Stimulated activated CD8-positive, alpha-beta memory T cell treated with anti-CD3 and anti-CD28 coated beads, Interleukin-15, amount 100 ng/mL, for 48 hours (primary cell): Measurements from ENCODE around the gene ELK3.
A peak's percentile ranks its signal among the peaks of the same experiment; 100 is the strongest.

Source experiments
- DNase-seq, 2 donors: peaks; one replicate each; pipeline ENCODE4 v3.0.0-alpha.2; 2020; ENCODE audit warnings: low read depth in 2 of 2

ELK3 gene

GRCh38 chr12:96235484-96235826 is 41.3 kb downstream of the ELK3 start:
- no peak for DNase-seq

- no peak for DNase-seq
Measured at GRCh38 chr12:96236221-96236822, 42.1 kb downstream of the ELK3 start.

GRCh38 chr12:96237035-96237434 is 42.9 kb downstream of the ELK3 start:
- no peak for DNase-seq

DNA sequence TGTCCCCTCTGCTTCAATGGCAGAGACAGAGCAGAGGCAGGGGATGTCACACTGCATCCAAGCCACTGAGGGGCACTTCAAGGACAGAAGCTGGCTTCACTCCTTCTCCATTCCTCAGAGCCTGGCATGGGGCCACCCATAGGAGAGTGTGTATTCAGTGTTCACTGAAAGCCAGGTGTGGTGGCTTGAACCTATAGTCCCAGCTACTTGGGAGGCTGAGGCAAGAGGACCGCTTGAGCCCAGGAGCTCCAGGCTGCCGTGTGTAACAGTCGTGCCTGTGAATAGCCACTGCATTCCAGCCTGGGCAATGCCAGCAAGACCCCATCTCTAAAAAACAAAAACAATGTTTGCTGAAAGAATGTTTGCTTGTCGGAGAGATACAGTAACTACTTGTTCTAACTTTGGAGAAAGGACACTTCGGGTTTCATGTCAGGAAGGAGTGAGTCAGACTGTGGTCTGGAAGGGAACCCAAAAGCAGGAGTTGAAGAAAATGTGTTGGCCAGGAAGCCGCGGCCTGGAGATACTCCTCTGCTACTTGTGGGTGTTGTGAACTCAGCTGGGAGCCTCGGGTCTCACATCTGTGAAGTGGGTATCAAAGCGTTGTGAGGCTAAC is 43.4 kb downstream of the ELK3 start:
- DNase-seq: peak; percentile 43 to 45

DNA sequence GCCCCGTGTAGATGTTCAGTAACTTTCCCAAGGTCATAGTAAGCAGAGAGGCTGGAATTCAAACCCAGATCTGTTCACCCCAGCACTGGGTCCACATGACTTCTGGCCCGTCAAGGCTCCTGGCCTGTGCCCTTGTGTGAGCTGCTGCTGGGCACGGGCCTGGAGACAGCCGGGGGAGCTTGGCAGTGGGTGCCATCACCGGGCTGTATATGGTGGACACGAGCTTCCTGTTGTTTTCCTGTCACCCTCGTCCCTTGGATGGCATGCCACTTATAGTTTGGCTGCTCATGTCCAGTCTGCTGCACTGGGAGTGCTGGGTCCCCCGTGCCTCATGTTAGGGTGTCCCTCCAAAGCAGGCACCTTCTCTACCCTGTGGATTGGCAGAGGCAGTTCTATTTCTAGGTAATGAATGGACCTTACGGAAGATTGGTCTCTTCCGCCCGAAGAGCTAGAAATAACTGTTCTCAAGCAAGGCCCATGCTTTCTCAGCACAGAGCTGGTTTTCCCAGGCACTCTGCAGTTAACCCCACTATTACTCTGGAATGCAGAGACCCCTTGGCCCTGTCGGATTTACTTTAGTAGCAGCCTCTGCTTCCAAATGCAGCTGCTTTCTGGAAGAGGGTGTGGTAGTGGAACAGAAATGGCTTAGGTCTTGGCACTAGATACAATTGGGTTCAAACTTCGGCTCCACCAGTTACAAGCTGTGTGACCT is 44.3 kb downstream of the ELK3 start:
- no peak for DNase-seq

DNA sequence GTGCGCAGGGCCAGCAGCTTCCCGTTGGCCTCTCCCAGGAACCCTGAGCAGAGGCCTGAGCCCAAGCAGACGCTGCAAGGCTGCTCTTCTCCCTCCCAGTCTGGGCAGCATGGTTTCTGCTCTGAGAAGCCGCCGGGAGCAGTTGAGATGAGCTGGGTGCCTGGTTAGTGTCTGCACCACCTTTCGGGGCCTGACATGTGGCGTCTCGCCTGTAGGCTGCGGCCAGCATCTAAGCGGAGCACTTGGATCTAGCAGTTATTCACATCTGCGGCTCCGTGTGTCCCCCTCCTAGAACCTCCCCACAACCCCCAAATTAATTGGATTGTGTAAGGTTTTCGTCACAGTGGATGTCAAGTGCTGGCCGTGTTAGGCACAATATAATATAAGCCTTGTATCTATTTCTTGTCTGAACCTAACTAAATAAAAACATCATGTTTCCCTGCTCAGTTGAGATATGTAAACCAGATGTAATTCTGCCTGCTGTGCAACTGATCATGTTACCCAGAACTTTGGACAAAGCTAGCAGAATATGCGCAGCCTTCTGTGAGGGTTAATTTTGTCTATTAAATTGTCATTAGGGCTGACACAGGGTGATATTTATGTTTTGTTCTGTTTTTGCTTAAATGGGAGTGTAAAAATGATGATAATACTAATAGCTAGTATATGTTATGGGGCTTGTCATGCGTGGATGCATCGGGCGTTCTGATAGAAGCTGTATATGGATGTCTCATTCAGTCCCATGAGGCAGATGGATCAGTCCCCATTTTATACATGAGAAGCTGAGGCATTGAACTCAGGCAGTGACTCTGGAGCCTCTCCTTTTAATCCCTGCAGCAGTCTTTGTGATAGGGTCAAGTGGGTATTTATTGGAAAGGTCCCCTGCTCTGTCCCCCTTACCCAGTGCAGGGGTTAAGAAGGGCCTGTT is 45.8 kb downstream of the ELK3 start:
- DNase-seq: no peak

DNA sequence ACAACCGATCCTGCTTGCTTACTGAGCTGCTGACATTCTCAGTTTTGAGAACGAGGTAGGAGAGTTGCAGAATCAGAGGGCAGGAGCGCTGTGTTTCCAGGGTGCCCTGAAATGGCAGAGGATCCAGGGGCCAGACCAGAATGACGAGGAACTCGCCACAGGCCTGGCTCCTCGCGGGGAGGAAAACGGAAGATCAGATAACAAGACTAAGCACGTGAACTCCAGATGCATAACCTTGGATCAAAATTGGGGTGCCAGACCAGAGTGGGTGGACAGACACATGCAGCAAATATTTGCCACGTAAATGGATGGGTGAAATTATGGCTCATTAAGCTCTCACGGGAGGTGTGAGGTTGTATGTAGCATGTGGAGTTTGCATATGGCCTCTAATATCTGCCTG is 46.5 kb downstream of the ELK3 start:
- DNase-seq: no peak

DNA sequence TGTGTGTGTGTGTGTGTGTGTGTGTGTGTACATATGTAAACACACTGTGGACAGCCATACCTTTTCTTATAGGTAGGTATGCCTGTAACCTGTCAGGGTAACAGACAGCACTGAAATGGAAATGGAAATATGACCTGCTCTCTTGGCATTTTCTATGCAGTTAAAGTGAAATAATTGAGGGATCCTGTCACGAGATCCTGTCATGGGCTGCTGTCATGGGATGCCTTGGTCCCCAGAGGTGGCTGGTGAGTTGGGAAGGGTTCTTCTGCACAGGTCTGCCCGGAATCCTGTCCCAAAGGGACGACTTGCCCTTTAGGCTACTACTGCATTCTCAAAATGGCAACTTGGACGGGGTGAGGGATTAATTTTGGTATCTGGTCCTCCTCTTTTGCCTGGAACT is 47.3 kb downstream of the ELK3 start:
- DNase-seq: no peak

DNA sequence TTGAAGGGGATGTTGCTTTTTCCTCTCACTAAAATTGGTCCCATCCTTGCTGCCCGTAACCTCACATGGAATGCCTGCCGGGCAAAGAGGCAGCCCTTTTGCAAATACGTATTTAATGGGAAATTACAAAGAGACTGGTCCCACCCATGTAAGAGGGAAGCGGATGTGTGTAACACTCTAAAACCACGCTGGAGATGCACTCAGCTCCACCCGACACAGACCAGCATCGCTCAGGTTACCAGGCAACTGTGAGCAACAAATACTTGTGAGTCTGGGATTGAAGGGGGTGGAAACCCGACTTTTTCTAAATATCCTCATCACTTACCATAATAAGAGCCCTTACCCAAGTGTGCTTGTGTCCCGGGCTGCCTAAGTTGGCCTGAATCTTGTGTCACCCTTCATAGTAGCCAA is 47.7 kb downstream of the ELK3 start:
- peak; percentile 37 to 43 for DNase-seq

- no peak for DNase-seq
Measured at GRCh38 chr12:96242597-96242996, 48.4 kb downstream of the ELK3 start.

DNA sequence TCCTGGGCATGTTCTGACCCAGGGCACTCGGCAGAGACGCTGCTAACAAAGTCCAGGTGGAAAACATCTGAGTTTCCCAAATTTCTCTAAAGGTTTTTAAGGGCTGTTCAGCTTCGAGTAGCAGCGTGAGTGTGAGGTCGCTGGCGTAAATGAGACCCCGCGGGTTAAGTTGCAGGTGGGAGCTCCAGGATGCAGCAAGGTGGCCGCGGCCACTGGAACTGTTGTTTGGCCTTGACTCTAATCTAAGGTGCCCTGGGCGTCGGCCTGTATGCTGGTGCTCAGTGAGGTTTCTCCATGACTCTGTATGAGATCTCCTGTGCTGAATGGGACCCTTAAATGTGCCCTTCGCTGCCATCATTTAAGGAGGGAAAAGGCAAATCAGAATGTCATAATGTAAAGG is 50.7 kb downstream of the ELK3 start:
- DNase-seq: no peak

DNA sequence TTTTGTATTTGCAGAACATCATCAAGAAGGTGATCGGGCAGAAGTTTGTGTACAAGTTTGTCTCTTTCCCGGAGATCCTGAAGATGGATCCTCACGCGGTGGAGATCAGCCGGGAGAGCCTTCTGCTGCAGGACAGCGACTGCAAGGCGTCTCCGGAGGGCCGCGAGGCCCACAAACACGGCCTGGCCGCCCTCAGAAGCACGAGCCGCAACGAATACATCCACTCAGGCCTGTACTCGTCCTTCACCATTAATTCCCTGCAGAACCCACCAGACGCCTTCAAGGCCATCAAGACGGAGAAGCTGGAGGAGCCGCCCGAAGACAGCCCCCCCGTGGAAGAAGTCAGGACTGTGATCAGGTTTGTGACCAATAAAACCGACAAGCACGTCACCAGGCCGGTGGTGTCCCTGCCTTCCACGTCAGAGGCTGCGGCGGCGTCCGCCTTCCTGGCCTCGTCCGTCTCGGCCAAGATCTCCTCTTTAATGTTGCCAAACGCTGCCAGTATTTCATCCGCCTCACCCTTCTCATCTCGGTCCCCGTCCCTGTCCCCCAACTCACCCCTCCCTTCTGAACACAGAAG is 52.8 kb downstream of the ELK3 start:
- DNase-seq: no peak

DNA sequence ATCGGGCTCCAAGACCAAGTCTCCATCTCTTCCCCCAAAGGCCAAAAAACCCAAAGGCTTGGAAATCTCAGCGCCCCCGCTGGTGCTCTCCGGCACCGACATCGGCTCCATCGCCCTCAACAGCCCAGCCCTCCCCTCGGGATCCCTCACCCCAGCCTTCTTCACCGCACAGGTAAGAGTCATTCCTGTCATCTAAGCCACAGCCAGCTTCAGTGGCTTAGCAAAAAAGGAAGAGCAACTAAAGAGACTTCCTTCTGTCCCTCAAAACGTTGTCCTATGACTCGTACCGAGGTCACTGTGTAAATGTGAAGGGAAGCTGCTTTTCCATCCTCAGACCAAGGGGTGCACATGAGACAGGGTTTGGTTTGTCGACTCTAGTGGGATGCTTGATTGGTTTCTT is 53.4 kb downstream of the ELK3 start:
- DNase-seq: no peak

GRCh38 chr12:96248136-96248931 is 54.2 kb downstream of the ELK3 start:
- DNase-seq: no peak

DNA sequence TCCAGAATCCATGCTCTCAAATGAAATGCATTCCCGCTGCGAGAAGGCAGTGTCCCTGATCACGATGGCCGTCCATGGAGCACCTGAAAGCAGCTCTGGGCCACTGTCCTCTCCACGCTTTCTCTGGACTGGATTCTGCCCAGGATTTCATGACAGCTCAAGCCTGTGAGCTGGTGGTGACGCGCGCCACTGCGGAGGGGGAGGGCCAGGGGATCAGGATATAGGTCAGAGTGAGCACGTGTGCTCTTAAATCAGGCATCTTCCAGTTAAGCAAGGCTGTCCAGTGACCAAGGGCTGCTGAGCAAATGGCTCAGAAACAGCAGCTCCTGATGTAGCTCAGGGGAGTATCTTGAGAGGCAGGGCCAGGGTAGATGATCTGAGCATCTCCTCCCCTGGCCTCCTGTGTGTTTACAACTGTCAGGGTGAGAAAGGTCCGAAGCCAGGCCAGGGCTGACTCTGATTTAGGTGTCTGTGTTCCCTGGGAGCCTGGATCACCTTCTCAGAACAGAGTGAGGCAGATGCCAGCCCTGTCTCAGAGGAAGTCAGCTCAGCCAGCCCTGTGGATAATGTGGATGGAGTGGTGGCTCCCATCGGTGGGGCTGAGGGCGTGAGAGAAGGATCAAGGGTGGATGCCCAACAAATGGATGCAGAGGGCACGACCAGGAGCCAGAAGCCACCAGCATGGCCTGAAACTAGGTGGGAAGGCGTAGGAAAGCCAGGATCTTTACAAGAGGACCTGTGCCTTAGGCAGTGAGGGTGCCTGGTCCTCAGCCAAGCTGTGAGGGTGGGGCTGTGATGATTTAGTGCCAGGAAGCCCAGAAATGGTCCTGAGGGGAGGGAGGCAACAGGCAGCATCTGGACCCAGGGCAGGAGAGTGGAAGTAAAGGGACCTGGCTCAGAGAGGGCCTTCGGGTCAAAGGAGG is 55.3 kb downstream of the ELK3 start:
- no peak for DNase-seq

GRCh38 chr12:96250119-96250685 is 56.0 kb downstream of the ELK3 start:
- no peak for DNase-seq

DNA sequence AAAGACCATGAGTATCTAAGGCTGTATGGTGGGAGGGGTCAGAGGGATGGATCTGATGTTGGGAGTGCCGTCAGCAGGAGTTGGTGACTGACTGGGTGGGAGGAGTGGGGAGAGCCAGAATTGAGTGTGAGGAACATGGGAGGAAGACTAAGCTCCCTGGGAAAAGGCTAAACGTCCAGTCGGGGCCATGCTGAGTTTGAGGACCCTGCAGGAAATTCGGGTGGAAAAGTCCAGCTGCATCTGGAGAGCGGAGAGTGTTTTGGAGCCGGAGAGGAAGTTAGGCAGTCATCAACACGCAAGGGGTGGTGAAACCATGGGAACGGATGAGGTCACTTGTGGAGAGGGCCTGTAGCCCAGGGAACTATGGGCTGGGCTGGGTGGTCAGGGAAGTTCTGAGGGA is 60.9 kb downstream of the ELK3 start:
- DNase-seq: no peak

- DNase-seq: no peak
Measured at GRCh38 chr12:96256672-96257361, 62.6 kb downstream of the ELK3 start.

DNA sequence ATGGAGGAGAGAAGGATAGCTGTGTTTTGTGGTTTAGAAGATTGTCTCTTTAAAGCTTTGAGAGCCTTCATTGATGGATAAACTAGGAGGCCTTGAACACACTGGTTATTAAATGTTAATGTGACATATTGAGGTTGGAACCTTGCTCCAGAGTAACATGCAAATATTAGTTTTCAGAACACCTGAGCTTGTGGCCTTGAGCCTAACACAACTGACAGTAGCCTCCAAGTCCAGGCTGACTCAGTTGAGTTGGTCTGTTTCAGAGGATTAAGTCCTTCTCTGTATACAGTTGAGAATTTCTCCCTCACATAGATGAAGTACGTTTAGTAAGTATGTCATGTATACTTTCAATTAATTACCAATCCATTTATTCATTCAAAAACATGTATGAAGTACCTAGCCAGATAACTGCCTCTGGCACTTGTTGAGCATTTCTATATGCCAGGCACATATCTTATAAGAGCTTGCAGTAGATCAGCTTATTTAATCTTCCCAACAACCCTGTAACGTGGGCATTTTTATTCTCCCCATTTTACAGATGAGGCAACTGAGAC is 63.5 kb downstream of the ELK3 start:
- no peak for DNase-seq
